ENCODE results near the gene CCDC196. TPM values are rescaled to one million over a fixed set of nuclear protein-coding genes. Genes with fewer than 3 reads are reported as not detected.

Gene CCDC196
- total and polyA plus RNA-seq, 7 donors, result 0.54 to 1.2 TPM; not detected in 5

GRCh38 chr14:66477567-66477966 lies 8.6 kb upstream of the CCDC196 start:
- Histone ChIP-seq H3K27me3 (no peaks in the 10 kb centered on the region), H3K36me3 (no peaks in the 10 kb centered on the region), H3K4me3 (no peak overlapping the region), H3K9me3 (no peaks in the 10 kb centered on the region), H3K27ac (no peak overlapping the region), H3K4me1 (no peaks in the 10 kb centered on the region)
- intact Hi-C loops (cut with DNase I), result no loop called here
- DNase-seq, result no peak
- TF ChIP-seq EP300 (IDR thresholded peaks at IDR 0.05) (no peak), POLR2AphosphoS5 (IDR thresholded peaks at IDR 0.05) (no peak), POLR2A (IDR thresholded peaks at IDR 0.05) (no peak), CTCF (IDR thresholded peaks at IDR 0.05) (no peak)

GRCh38 chr14:66482873-66483272 lies 3.3 kb upstream of the CCDC196 start:
- no peaks in the 10 kb centered on the region for H3K27me3 ChIP-seq
- H3K9me3 ChIP-seq, result no peaks in the 10 kb centered on the region
- TF ChIP-seq CTCF (IDR thresholded peaks at IDR 0.05) (no peak), POLR2AphosphoS5 (IDR thresholded peaks at IDR 0.05) (no peak), EP300 (IDR thresholded peaks at IDR 0.05) (no peak), POLR2A (IDR thresholded peaks at IDR 0.05) (no peak)
- no peak overlapping the region for H3K4me3 ChIP-seq
- no peak for DNase-seq
- intact Hi-C loops (cut with DNase I), result no loop called here
- no peaks in the 10 kb centered on the region for H3K36me3 ChIP-seq
- no peaks in the 10 kb centered on the region for H3K4me1 ChIP-seq
- no peak overlapping the region for H3K27ac ChIP-seq
- 87% methylated on average over 2 of the region's 2 CpGs for WGBS, 2 donors

DNA sequence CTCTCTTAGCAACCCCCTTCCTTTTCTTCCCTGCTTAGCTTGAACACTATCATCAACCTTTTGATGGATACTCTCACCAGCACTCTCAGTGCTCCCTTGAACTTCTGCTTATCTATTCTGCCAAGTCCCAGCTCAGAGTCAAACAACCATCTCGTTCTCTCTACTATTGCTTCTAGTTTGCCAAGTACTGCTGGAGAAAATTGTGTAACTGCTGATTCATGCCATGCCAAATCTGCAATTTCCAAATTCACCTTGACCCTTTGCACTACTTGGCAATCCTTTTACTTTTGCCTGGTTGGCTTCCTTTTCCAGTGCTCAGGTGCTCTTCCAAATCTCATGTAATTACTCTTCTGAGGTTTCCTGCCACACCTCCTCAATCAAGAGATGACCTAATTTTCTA lies 2.8 kb upstream of the CCDC196 start:
- H3K27me3 ChIP-seq, result no peaks in the 10 kb centered on the region
- 9 to 61% methylated on average over 1 of the region's 1 CpG for WGBS, 2 donors
- intact Hi-C loops (cut with DNase I), result no loop called here
- no peak overlapping the region for H3K27ac ChIP-seq
- TF ChIP-seq POLR2A (IDR thresholded peaks at IDR 0.05), result no peak
- no peak for TF ChIP-seq EP300 (IDR thresholded peaks at IDR 0.05)
- TF ChIP-seq POLR2AphosphoS5 (IDR thresholded peaks at IDR 0.05), result no peak
- TF ChIP-seq CTCF (IDR thresholded peaks at IDR 0.05), result no peak
- no peaks in the 10 kb centered on the region for H3K9me3 ChIP-seq
- no peaks in the 10 kb centered on the region for H3K36me3 ChIP-seq
- DNase-seq, result no peak
- H3K4me3 ChIP-seq, result no peak overlapping the region
- H3K4me1 ChIP-seq, result no peaks in the 10 kb centered on the region

- 66 to 68% methylated on average over 3 of the region's 3 CpGs for WGBS, 2 donors
- Histone ChIP-seq H3K27ac (no peak overlapping the region), H3K4me3 (no peak overlapping the region), H3K27me3 (no peaks in the 10 kb centered on the region), H3K36me3 (no peaks in the 10 kb centered on the region), H3K4me1 (no peaks in the 10 kb centered on the region), H3K9me3 (no peaks in the 10 kb centered on the region)
- no peak for DNase-seq
- intact Hi-C loops (cut with DNase I), result no loop called here
- TF ChIP-seq POLR2A (IDR thresholded peaks at IDR 0.05) (no peak), POLR2AphosphoS5 (IDR thresholded peaks at IDR 0.05) (no peak), CTCF (IDR thresholded peaks at IDR 0.05) (no peak), EP300 (IDR thresholded peaks at IDR 0.05) (no peak)
Observed at GRCh38 chr14:66485029-66485428, 1.1 kb upstream of the CCDC196 start.

GRCh38 chr14:66487164-66487563 lies 993 bp downstream of the CCDC196 start:
- H3K27ac ChIP-seq, result no peak overlapping the region

More at GRCh38 chr14:66487164-66487563, 993 bp downstream of the CCDC196 start:
- Histone ChIP-seq H3K27me3 (no peaks in the 10 kb centered on the region), H3K9me3 (no peaks in the 10 kb centered on the region), H3K4me1 (no peaks in the 10 kb centered on the region), H3K4me3 (no peak overlapping the region), H3K36me3 (no peaks in the 10 kb centered on the region)
- no peak for TF ChIP-seq POLR2A (IDR thresholded peaks at IDR 0.05)
- no peak for TF ChIP-seq EP300 (IDR thresholded peaks at IDR 0.05)
- no peak for TF ChIP-seq POLR2AphosphoS5 (IDR thresholded peaks at IDR 0.05)
- TF ChIP-seq CTCF (IDR thresholded peaks at IDR 0.05), result no peak
- no peak for DNase-seq
- intact Hi-C loops (cut with DNase I), result no loop called here
- WGBS, 2 donors, result 49 to 78% methylated on average over 2 of the region's 2 CpGs
